HepG2 (cell line): Measurements from ENCODE around the gene MAP3K3. TPM values are rescaled to one million over a fixed set of nuclear protein-coding genes. Genes with fewer than 3 reads are reported as not detected.

Source experiments
- ATAC-seq: fragments of 200-7000 bp; cut with Tn5 transposase; 3 replicates; pipeline ENCODE4 v1.9.1; 2020; ENCODE audit warnings: mild to moderate bottlenecking, moderate library complexity
- BruUV-seq: library from RNA; stranded (reverse); fragments of 400-500 nt; replicated peaks from 2 replicates; lab custom pipeline; 2021; lab: Mats Ljungman, UMichigan
- CTCF ChIA-PET: fragments of 300-600 bp; formaldehyde crosslinking; extraction: SDS; loops from one replicate; lab custom pipeline; 2021; ENCODE audit warnings: low total read pairs, inconsistent platforms, low intra/inter-chr PET ratio; lab: Yijun Ruan, JAX
- POLR2A ChIA-PET: fragments of 350-600 bp; sonication (Branson Sonifier 250); formaldehyde crosslinking; loops from one replicate; lab custom pipeline; 2020; ENCODE audit warnings: antibody characterized with exemption, inconsistent platforms; lab: Yijun Ruan, JAX
- DNase-seq: peaks from one replicate; pipeline ENCODE4 v3.0.0-alpha.2; 2015; ENCODE audit warnings: low spot score
- FAIRE-seq: peaks from 3 replicates; lab custom pipeline; 2011; peaks lifted over from hg19 to GRCh38; lab: Jason Lieb, UNC
- H2AFZ ChIP-seq: one replicate; pipeline ENCODE4 v1.6.1; 2011; ENCODE audit warnings: low read length, inconsistent platforms
- H3K27ac ChIP-seq: fragments of 300-600 bp; 3 replicates; pipeline ENCODE4 v1.8.0; 2011; ENCODE audit warnings: mixed run types, mild to moderate bottlenecking, mixed read lengths, low read length, inconsistent platforms; ENCODE audit not compliant: insufficient read depth; ENCODE audit errors: extremely low read length
- H3K27me3 ChIP-seq, 2 experiments: fragments of 200-600 bp in 1 of 2; 2 replicates in 1 of 2; 3 replicates in 1 of 2; pipeline versions ENCODE4 v1.6.0 to v1.8.0; 2011; ENCODE audit warnings: low read length in 2 of 2, mild to moderate bottlenecking in 2 of 2, moderate library complexity in 2 of 2, inconsistent platforms in 1 of 2; ENCODE audit not compliant: insufficient read depth in 2 of 2, control insufficient read depth in 1 of 2
- H3K36me3 ChIP-seq, 2 experiments: fragments of 200-600 bp in 1 of 2; replicated peaks in 1 of 2; 2 replicates in 1 of 2; 3 replicates in 1 of 2; pipeline versions ENCODE4 v1.5.1 to v1.8.0; 2011; ENCODE audit warnings: low read length in 2 of 2, inconsistent platforms in 1 of 2; ENCODE audit not compliant: insufficient read depth in 2 of 2, control insufficient read depth in 1 of 2
- H3K4me1 ChIP-seq: 2 replicates; pipeline ENCODE4 v1.5.1; 2012; ENCODE audit warnings: low read length, inconsistent platforms; ENCODE audit not compliant: insufficient read depth
- H3K4me2 ChIP-seq: 2 replicates; pipeline ENCODE4 v1.6.0; 2011; ENCODE audit warnings: low read depth, low read length, inconsistent platforms
- H3K4me3 ChIP-seq, 3 experiments: fragments of 200-600 bp in 1 of 3; sonication (generic), shearing (Covaris generic) in 1 of 3; replicated peaks in 1 of 3; 2 replicates each; pipeline ENCODE4 v1.5.1; 2011 to 2016; ENCODE audit warnings: low read length in 3 of 3, inconsistent platforms in 2 of 3, low read depth in 2 of 3, mild to moderate bottlenecking in 2 of 3, control low read depth in 1 of 3, mixed read lengths in 1 of 3; ENCODE audit not compliant: insufficient read depth in 1 of 3
- H3K79me2 ChIP-seq: one replicate; pipeline ENCODE4 v1.6.1; 2011; ENCODE audit warnings: low read length, inconsistent platforms; ENCODE audit not compliant: insufficient read depth
- H3K9ac ChIP-seq: 2 replicates; pipeline ENCODE4 v1.6.0; 2011; ENCODE audit warnings: mild to moderate bottlenecking, low read depth, low read length, inconsistent platforms; ENCODE audit not compliant: insufficient read depth
- H3K9me3 ChIP-seq: 2 replicates; pipeline ENCODE4 v1.5.1; 2012; ENCODE audit warnings: mild to moderate bottlenecking, low read length
- H4K20me1 ChIP-seq: 2 replicates; pipeline ENCODE4 v1.6.0; 2011; ENCODE audit warnings: inconsistent platforms, mild to moderate bottlenecking, low read length, moderate library complexity; ENCODE audit not compliant: insufficient read depth
- CC2D1A ChIP-seq: sonication (generic); formaldehyde crosslinking; IDR thresholded peaks from 2 replicates; pipeline ENCODE4 v1.8.1; 2023; ENCODE audit warnings: mild to moderate bottlenecking, missing genetic modification reagents
- KLF15 ChIP-seq: sonication (generic); formaldehyde crosslinking; IDR thresholded peaks from 2 replicates; pipeline ENCODE4 v1.8.1; 2023; ENCODE audit warnings: borderline replicate concordance, mild to moderate bottlenecking, inconsistent platforms, missing genetic modification reagents, mixed read lengths
- NFIC ChIP-seq: IDR thresholded peaks from 2 replicates; pipeline ENCODE4 v1.6.1; 2012; ENCODE audit warnings: mild to moderate bottlenecking, low read length, inconsistent platforms
- NFYB ChIP-seq: sonication (generic); formaldehyde crosslinking; IDR thresholded peaks from 2 replicates; pipeline ENCODE4 v1.4.0; 2020; ENCODE audit warnings: missing genetic modification reagents
- SKI ChIP-seq: fragments of 450-650 bp; IDR thresholded peaks from one replicate; pipeline ENCODE4 v1.6.1; 2018; ENCODE audit warnings: mild to moderate bottlenecking; ENCODE audit not compliant: partially characterized antibody
- SMARCC2 ChIP-seq: fragments of 450-650 bp; IDR thresholded peaks from 2 replicates; pipeline ENCODE4 v1.6.1; 2017; ENCODE audit warnings: antibody characterized with exemption, mild to moderate bottlenecking
- TOPORS ChIP-seq: sonication (generic); formaldehyde crosslinking; IDR thresholded peaks from 2 replicates; pipeline ENCODE4 v1.8.0; 2023; ENCODE audit warnings: mild to moderate bottlenecking, missing genetic modification reagents
- ZEB1 ChIP-seq: IDR thresholded peaks from 2 replicates; pipeline ENCODE4 v1.6.1; 2012; ENCODE audit warnings: mild to moderate bottlenecking, low read depth, inconsistent platforms; ENCODE audit not compliant: insufficient replicate concordance
- ZNF253 ChIP-seq: sonication (generic); formaldehyde crosslinking; IDR thresholded peaks from 2 replicates; pipeline ENCODE4 v1.8.0; 2022; ENCODE audit warnings: mild to moderate bottlenecking, missing genetic modification reagents, borderline replicate concordance
- WGBS: methylation state at CpG from one replicate; pipeline ENCODE4 v1.1.6; 2017; ENCODE audit warnings: low lambda C conversion rate; 5-methylcytosine and 5-hydroxymethylcytosine counted together
- in situ Hi-C: cut with HindIII; loops from 2 replicates; pipeline ENCODE4 v1.10.0; 2017; ENCODE audit warnings: low pct_unique_long_range_greater_than_20kb; ENCODE audit not compliant: extremely low pct_ligation_motif_present
- intact Hi-C: fragments of 100-400 bp; cut with micrococcal nuclease; formaldehyde crosslinking; loops from one replicate; pipeline ENCODE4 v1.10.0; 2022; ENCODE audit not compliant: unreplicated experiment
- polyA plus RNA-seq, 8 experiments: library from polyadenylated mRNA; depleted of rRNA in 3 of 8; stranded (reverse) in 7 of 8; unstranded in 1 of 8; fragments of >200 nt; fragmentation: Illumina TruSeq in 4 of 8; extraction: Trizol in 4 of 8; gene quantifications; 2 replicates each; pipeline versions ENCODE4 v1.2.1 to v1.2.3, GENCODE V29; 2011 to 2016; ENCODE audit warnings: low read depth in 4 of 8, missing spikeins in 1 of 8, mixed read lengths in 1 of 8; ENCODE audit not compliant: insufficient read depth in 1 of 8
- total RNA-seq, 5 experiments: library from RNA; depleted of rRNA; stranded (reverse); fragments of >200 nt; fragmentation: Illumina TruSeq; extraction: Trizol; gene quantifications; 2 replicates each; pipeline ENCODE4 v1.2.3, GENCODE V29; 2016; ENCODE audit warnings: low read depth in 1 of 5
- TF ChIP-seq, protein P1 (sequence below): IDR thresholded peaks from 2 replicates; pipeline ENCODE4 v1.6.1; 2016; ENCODE audit warnings: low read depth, control low read depth
- TF ChIP-seq, protein P2 (sequence below): sonication (generic); formaldehyde crosslinking; IDR thresholded peaks from 2 replicates; pipeline ENCODE4 v1.4.0; 2020; ENCODE audit warnings: missing genetic modification reagents
- TF ChIP-seq, protein P3 (sequence below): sonication (generic); formaldehyde crosslinking; IDR thresholded peaks from 2 replicates; pipeline ENCODE4 v1.8.1; 2023; ENCODE audit warnings: mild to moderate bottlenecking, missing genetic modification reagents
- TF ChIP-seq, protein P4 (sequence below): sonication (generic); formaldehyde crosslinking; IDR thresholded peaks from 2 replicates; pipeline ENCODE4 v1.4.0; 2020; ENCODE audit warnings: mild to moderate bottlenecking, low read depth, missing genetic modification reagents

MAP3K3 gene
- total and polyA plus RNA-seq, 2 of the 13 experiments (the other 11 are each of a cell fraction or from before 2014, with no cell fraction given) = 17.7 to 21.8 TPM

DNA sequence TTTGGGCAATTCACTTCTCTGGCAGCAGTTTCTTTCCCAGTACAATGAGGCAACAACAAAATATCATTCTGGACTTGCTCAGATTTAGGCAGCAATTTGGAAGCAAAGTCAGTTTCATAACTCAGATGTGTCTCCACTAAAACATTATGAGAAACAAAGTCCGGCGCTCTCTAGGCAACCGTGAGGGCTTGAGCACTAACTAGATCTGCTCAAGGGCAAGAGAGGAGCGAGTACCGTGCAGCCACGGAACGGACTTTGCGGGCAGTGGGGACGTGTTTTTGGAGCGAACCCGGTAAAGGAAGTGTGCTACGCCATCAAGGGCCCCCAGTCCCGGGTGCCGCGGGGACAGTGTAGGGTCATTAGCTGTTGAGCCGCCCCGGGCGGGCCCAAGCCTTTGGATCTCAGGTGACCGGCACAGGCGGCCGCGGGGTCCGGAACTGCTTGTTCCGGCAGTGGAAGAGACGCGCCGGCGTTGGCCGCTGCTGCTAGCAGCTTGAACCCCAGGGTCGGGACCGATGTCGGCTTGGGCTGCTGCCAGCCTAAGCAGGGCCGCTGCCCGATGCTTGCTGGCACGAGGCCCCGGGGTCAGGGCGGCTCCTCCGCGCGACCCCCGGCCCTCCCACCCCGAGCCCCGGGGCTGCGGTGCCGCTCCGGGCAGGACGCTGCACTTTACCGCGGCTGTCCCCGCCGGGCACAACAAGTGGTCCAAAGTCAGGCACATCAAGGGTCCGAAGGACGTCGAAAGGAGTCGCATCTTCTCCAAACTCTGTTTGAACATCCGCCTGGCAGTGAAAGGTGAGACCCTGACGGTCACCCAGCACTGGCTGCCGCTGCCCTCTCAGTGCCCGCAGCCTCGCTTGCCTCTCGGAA lies 21.4 kb upstream of the MAP3K3 start, which contains the start of gene TACO1:
TACO1 (plus strand) TSS at position 327 of the 870 bp plus-strand sequence; CDS start at position 516, 189 bp downstream.
- Histone ChIP-seq H3K27me3 (no peaks in the 10 kb centered on the region; a peak in 1 of 5 replicates), H3K4me3 (peak within 1 kb of the TSS; percentile 78 to 90 (median 81)), H3K36me3 (peaks cover 7 to 17% of the 10 kb centered on the region in 2 experiments), H4K20me1 (no peaks in the 10 kb centered on the region), H3K9ac (peak within 1 kb of the TSS; percentile 92), H3K9me3 (no peaks in the 10 kb centered on the region), H3K27ac (peak within 1 kb of the TSS; percentile 88), H2AFZ (peak within 1 kb of the TSS; percentile 98), H3K4me1 (peaks cover 23% of the 10 kb centered on the region), H3K79me2 (peaks cover 15% of the 10 kb centered on the region), H3K4me2 (peak within 1 kb of the TSS; percentile 82)
- BruUV-seq = no TSS peak
- POLR2A ChIA-PET = interaction anchor here (1.0 to 3.4 kb wide), 7 partner anchors 8 to 81 kb away, joined by 4 to 47 read pairs (median 13); partner anchors contain the start of genes DCAF7, KCNH6 and MAP3K3
- intact Hi-C loops = loop anchor here (2.0 to 5.0 kb wide), 2 partner anchors 50 to 489 kb away; partner anchors contain the start of gene DCAF7
- ATAC-seq (peak; percentile 94), DNase-seq (peak; percentile 83), FAIRE-seq (peak; percentile 92)
- CTCF ChIA-PET = no interaction called here
- in situ Hi-C loops = no loop called here
- WGBS = 3% methylated on average over 30 of the region's 61 CpGs
- TF ChIP-seq, protein P1, sequence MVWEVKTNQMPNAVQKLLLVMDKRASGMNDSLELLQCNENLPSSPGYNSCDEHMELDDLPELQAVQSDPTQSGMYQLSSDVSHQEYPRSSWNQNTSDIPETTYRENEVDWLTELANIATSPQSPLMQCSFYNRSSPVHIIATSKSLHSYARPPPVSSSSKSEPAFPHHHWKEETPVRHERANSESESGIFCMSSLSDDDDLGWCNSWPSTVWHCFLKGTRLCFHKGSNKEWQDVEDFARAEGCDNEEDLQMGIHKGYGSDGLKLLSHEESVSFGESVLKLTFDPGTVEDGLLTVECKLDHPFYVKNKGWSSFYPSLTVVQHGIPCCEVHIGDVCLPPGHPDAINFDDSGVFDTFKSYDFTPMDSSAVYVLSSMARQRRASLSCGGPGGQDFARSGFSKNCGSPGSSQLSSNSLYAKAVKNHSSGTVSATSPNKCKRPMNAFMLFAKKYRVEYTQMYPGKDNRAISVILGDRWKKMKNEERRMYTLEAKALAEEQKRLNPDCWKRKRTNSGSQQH (CRISPR knock-in tag) = peak; percentile 96; the same call in 1 of the 2 replicates
- TF ChIP-seq, protein P2, sequence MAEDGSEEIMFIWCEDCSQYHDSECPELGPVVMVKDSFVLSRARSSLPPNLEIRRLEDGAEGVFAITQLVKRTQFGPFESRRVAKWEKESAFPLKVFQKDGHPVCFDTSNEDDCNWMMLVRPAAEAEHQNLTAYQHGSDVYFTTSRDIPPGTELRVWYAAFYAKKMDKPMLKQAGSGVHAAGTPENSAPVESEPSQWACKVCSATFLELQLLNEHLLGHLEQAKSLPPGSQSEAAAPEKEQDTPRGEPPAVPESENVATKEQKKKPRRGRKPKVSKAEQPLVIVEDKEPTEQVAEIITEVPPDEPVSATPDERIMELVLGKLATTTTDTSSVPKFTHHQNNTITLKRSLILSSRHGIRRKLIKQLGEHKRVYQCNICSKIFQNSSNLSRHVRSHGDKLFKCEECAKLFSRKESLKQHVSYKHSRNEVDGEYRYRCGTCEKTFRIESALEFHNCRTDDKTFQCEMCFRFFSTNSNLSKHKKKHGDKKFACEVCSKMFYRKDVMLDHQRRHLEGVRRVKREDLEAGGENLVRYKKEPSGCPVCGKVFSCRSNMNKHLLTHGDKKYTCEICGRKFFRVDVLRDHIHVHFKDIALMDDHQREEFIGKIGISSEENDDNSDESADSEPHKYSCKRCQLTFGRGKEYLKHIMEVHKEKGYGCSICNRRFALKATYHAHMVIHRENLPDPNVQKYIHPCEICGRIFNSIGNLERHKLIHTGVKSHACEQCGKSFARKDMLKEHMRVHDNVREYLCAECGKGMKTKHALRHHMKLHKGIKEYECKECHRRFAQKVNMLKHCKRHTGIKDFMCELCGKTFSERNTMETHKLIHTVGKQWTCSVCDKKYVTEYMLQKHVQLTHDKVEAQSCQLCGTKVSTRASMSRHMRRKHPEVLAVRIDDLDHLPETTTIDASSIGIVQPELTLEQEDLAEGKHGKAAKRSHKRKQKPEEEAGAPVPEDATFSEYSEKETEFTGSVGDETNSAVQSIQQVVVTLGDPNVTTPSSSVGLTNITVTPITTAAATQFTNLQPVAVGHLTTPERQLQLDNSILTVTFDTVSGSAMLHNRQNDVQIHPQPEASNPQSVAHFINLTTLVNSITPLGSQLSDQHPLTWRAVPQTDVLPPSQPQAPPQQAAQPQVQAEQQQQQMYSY (CRISPR knock-in tag) = peak; percentile 69
- TF ChIP-seq ZEB1 (peak; percentile 84), ZNF253 (CRISPR knock-in tag) (peak; percentile 78; the same call in 1 of the 2 replicates), TOPORS (CRISPR knock-in tag) (no peak; the same call in 1 of the 2 replicates), CC2D1A (CRISPR knock-in tag) (no peak), SMARCC2 (peak; percentile 55; the same call in 1 of the 2 replicates), NFYB (CRISPR knock-in tag) (peak; percentile 65), NFIC (peak; percentile 82; the same call in 1 of the 2 replicates), KLF15 (CRISPR knock-in tag) (0 out of 2 replicates have a peak, but pooled peaks have one; percentile 84), SKI (peak; percentile 51)
- TF ChIP-seq, protein P3, sequence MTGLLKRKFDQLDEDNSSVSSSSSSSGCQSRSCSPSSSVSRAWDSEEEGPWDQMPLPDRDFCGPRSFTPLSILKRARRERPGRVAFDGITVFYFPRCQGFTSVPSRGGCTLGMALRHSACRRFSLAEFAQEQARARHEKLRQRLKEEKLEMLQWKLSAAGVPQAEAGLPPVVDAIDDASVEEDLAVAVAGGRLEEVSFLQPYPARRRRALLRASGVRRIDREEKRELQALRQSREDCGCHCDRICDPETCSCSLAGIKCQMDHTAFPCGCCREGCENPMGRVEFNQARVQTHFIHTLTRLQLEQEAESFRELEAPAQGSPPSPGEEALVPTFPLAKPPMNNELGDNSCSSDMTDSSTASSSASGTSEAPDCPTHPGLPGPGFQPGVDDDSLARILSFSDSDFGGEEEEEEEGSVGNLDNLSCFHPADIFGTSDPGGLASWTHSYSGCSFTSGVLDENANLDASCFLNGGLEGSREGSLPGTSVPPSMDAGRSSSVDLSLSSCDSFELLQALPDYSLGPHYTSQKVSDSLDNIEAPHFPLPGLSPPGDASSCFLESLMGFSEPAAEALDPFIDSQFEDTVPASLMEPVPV (CRISPR knock-in tag) = peak; percentile 85; the same call in 1 of the 2 replicates
- TF ChIP-seq, protein P4, sequence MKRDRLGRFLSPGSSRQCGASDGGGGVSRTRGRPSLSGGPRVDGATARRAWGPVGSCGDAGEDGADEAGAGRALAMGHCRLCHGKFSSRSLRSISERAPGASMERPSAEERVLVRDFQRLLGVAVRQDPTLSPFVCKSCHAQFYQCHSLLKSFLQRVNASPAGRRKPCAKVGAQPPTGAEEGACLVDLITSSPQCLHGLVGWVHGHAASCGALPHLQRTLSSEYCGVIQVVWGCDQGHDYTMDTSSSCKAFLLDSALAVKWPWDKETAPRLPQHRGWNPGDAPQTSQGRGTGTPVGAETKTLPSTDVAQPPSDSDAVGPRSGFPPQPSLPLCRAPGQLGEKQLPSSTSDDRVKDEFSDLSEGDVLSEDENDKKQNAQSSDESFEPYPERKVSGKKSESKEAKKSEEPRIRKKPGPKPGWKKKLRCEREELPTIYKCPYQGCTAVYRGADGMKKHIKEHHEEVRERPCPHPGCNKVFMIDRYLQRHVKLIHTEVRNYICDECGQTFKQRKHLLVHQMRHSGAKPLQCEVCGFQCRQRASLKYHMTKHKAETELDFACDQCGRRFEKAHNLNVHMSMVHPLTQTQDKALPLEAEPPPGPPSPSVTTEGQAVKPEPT (CRISPR knock-in tag) = peak; percentile 75; the same call in 1 of the 2 replicates
